ENCODE data around the gene SQSTM1. TPM values are rescaled to one million over a fixed set of nuclear protein-coding genes. Genes with fewer than 3 reads are reported as not detected.

SQSTM1 gene
- total RNA-seq, 1 donor from 2014 or later: 365 TPM

DNA sequence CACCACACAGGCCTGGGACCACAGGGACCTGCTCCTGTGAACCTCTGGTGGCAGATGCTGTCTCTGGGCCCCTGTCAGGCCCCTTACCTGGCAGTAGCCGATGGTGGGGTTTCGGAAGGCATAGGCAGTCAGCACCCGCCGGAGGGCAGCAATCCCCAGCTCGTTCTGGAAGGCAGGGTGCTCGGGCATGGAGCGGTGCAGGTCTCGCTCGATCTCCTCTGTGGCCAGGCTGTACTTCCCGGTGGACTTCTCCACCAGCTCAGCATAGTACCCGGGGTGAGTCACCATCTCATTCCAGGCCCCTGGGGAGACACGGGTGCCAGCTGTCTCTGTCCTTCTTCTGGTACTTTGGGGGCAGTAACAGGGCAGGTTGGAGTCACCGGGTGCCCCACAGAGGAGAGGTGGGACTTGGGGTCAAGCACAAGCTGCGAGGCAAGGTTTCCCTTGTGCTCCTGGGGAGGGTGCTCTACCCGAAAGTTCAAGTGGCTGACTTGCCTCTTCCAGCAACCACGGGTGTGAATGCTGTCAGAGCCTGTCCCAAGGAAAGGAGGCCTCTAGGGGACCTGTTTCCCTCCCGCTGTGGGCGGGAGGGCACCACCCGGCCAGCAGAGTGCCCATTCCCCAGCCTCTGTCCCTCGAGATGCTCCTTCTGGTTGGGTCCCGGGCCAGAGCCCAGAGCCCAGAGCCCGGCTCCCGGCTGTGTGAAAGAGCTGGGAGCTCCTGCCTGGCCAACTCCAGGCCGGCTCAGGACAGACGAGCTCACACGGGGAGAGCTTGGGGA, 57.7 kb downstream of the SQSTM1 start:
- ATAC-seq: no peak
- no peak for DNase-seq (ENCODE audit: low spot score)
- intact Hi-C loops (cut with DNase I): no loop called here

DNA sequence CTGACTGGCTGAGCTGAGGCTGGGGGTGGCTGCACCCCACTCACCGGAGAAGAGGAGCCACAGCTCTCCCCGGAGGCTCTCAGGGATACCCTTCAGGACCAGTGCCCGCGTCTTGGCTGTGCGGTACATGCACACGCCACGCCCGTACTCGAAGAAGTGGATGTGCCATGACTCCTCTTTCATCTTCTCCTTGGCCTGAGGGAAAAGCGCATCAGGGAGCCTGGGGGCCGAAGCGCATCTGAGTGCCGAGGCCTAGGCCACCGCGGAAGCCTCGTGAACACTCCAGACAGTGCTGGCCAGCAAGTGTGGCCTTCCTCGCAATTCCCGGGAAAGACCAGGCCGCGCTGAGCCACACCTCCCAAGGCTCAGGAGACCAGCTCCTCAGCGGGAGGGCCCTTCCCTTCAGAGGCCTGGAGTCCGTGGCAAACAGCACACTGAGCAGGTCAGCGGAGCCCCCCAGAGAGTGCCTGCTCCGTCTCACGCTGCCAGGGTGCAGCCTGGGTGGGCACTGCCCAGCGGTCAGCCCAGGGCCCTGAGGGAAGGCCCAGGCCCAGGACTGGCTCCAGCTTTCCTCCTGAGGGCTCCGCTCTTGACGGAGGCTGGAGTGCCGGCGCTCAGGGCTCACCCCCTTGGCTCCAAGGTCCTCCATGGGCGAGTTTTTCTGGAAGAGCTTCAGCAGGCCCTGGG, 58.4 kb downstream of the SQSTM1 start:
- ATAC-seq (peak; percentile 29), DNase-seq (ENCODE audit: low spot score) (no peak)
- intact Hi-C loops (cut with DNase I): no loop called here

DNA sequence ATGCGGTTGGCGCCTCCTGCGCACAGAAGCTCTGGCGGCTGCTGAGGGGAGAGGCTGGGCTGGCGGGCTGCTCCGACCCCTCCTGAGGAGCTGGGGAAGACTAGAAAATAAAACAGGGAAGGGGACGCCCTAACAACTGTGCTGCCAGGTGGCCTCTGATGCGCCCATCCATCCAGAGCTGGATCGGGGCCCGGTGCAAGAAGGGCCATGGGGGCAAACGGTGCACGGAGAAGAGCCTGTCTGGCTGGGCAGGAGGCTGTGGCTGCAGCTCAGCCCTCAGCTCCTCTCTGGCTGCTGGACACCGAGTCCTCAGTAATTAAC, 58.9 kb downstream of the SQSTM1 start:
- DNase-seq (ENCODE audit: low spot score) (no peak), ATAC-seq (peak; percentile 41)
- intact Hi-C loops (cut with DNase I): no loop called here

DNA sequence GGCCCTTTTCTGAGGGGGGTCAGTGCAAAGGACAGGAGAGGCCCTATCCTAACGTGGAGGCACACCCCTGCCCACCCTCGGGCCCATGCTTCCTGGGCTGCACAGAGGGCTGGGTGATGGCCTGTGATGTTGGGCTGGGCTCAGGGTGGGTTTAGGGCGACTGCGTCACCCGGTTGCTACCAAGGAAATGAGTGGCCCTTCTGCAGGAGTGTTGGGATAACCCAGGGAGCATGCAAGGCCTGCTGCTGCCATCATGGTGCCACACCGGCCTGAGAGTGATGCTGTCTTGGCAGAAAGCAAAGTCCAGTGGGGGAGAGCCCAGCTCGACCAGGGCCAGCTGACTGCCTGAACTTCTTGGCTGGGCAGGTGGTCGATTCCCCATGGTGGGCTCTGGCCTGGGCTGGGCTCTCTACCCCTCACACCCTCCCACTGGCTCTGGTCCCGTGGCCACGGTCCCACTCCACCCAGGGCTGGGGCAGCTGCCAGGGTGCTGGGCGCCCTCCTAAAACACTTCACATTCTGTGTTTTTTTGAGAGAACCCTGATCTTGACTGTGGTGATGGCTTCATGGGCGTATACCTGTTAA, 59.5 kb downstream of the SQSTM1 start:
- intact Hi-C loops (cut with DNase I): no loop called here
- ATAC-seq: no peak
- DNase-seq (ENCODE audit: low spot score): no peak

DNA sequence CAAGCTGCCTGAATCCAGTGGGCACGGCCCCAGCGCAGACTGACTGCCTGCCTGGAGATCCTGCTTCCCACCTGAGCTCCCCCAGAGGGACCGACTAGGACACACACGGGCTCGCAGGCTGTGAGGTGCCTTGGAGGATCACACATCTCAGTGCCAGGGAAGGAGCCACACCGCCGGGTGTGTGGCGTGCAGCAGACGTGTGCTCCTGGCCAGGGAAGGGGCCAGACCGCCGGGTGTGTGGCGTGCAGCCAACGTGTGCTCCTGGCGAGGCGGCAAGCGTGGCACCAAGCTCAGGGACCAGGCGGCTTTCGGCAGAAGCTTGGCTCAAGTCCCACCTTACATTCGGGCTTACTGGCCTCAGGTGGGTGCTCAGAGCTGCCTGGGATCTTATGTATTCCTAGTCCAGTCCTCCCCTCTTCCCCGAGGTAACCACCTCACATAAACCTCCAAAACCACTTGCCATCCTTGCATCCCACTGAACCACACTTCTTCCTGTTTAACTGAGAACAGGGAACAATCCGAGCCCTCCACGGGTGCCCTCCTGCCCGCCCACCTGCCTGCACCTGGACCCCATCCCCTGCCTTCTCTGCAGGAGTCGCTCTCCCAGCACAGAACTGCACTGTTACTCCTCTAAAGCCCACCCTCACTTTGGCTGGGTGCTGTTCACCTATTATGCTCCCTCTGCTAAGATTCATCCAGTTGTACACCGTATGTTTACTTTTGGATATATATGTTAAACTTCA, 60.3 kb downstream of the SQSTM1 start:
- DNase-seq (ENCODE audit: low spot score): no peak
- ATAC-seq: no peak
- intact Hi-C loops (cut with DNase I): no loop called here

DNA sequence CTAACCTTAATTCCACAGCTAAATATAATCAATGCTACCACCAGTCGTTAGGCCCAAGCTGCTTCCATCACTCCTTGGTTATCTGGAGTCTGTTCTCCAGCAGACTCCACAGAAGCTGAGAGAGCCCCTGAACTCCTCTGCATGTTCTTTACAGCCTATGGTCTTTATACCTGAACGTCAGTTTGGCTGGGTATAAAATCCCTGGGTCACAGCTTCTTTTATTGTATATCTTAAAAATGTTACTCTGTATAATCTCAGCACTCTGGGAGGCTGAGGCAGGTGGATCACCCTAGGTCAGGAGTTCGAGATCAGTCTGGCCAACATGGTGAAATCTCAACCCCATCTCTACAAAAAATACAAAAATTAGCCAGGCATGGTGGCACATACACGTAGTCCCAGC, 61.6 kb downstream of the SQSTM1 start:
- DNase-seq (ENCODE audit: low spot score) (no peak), ATAC-seq (no peak)
- intact Hi-C loops (cut with DNase I): no loop called here

DNA sequence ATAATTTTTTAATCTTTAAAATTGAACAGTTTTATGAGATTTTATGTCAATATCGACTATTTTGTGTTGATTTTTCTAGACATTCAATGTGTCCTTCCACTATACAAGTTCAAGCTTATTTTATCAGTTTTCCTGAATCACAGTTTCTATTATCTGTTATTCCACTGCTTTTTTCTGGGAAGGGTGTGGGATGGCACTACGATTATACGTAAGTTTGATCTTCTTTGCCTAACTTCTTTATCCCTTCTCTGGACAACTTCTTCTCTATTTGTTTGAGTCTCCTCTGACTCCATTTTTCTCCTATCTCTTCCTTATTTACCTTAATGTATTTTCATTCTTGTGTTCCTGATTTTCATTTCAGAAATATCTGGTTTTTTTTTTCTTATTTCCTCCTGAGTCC, 62.5 kb downstream of the SQSTM1 start:
- intact Hi-C loops (cut with DNase I): no loop called here
- ATAC-seq: no peak
- no peak for DNase-seq (ENCODE audit: low spot score)

- ATAC-seq (no peak), DNase-seq (ENCODE audit: low spot score) (no peak)
- intact Hi-C loops (cut with DNase I): no loop called here
Observed at GRCh38 chr5:179885491-179886090, 64.9 kb downstream of the SQSTM1 start.

DNA sequence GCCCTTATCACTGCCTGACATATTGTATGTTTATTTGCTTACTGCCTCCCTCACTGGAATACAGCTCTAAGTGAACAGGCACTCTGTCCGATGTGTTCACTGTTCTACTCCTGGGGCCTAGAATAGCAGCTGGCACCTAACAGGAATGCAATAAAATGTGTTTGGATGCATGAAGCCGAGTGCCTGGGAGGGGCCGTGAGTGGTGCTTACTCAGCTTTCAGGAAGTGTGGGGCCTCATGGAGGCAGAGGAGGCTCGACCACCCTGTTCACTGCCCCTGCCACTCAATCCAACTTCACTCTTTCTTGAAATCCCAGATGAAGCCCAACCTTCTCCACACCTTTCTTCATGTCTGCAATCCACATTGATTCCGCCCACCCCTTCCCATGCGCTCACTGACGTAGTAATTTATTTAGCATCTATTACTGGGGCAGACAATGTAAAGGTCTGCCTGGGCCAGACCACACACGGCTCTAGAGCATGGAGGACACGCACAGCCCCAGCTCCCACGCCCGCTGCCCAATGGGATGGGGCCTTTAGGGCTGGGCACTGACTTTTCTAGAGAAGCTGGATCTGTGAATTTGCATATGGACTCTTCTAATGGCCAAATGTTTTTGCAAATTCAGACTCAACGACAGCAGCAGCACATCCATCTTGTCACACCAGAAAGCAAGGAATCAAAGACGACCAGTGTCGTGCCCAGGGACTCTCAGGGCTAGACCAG, 65.6 kb downstream of the SQSTM1 start:
- intact Hi-C loops (cut with DNase I): no loop called here
- DNase-seq (ENCODE audit: low spot score) (no peak), ATAC-seq (no peak)

- ATAC-seq: no peak
- intact Hi-C loops (cut with DNase I): no loop called here
- no peak for DNase-seq (ENCODE audit: low spot score)
Observed at GRCh38 chr5:179887095-179887494, 66.4 kb downstream of the SQSTM1 start.

Small RNA genes lying within 50 kb of the gene (microRNA-seq; reads per million reads assigned to microRNA genes)
- not detected for gene MIR1229

Other genes starting within 250 kb of the SQSTM1 start
- gene HNRNPH1, start 197.2 kb upstream of the SQSTM1 start, total RNA-seq: 673 TPM
- gene CBY3, start 139.9 kb upstream of the SQSTM1 start, total RNA-seq: not detected
- gene CANX, start 121.9 kb upstream of the SQSTM1 start, total RNA-seq: 542 TPM
- gene MAML1, start 88.1 kb upstream of the SQSTM1 start, total RNA-seq: 32.5 TPM
- gene LTC4S, start 26.9 kb upstream of the SQSTM1 start, total RNA-seq: 21.7 TPM
- gene MGAT4B, start 14.0 kb upstream of the SQSTM1 start, total RNA-seq: 71.7 TPM
- 54.4 TPM for gene MRNIP, start 37.9 kb downstream of the SQSTM1 start, total RNA-seq
- 132 TPM for gene TBC1D9B, start 87.0 kb downstream of the SQSTM1 start, total RNA-seq

All from sciatic nerve (tissue), 2 donors.